Measurements from ENCODE around the gene CCR6. TPM values are rescaled to one million over a fixed set of nuclear protein-coding genes. Genes with fewer than 3 reads are reported as not detected.

CCR6 gene
- total and polyA plus RNA-seq, 2 of the 8 experiments (the other 6 are each of a cell fraction or from before 2014, with no cell fraction given): 0.06 TPM; not detected in 1

- TF ChIP-seq CHD7 (IDR thresholded peaks at IDR 0.05; ENCODE audit: insufficient replicate concordance, low read length): no peak
- TF ChIP-seq, protein P1, sequence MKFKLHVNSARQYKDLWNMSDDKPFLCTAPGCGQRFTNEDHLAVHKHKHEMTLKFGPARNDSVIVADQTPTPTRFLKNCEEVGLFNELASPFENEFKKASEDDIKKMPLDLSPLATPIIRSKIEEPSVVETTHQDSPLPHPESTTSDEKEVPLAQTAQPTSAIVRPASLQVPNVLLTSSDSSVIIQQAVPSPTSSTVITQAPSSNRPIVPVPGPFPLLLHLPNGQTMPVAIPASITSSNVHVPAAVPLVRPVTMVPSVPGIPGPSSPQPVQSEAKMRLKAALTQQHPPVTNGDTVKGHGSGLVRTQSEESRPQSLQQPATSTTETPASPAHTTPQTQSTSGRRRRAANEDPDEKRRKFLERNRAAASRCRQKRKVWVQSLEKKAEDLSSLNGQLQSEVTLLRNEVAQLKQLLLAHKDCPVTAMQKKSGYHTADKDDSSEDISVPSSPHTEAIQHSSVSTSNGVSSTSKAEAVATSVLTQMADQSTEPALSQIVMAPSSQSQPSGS (IDR thresholded peaks at IDR 0.05; ENCODE audit: low read length): no peak
- no peak for TF ChIP-seq BACH1 (IDR thresholded peaks at IDR 0.05; ENCODE audit: low read length)
- no peak for TF ChIP-seq FOSL1 (IDR thresholded peaks at IDR 0.05; ENCODE audit: insufficient read depth, low read depth, low read length)
- no peak for TF ChIP-seq EZH2 (IDR thresholded peaks at IDR 0.05; ENCODE audit: low read depth, low read length, severe bottlenecking)
- TF ChIP-seq MAFK (IDR thresholded peaks at IDR 0.05; ENCODE audit: low read depth, low read length): no peak
- TF ChIP-seq E2F6 (IDR thresholded peaks at IDR 0.05): no peak
Observed at GRCh38 chr6:167103041-167103891, 19.6 kb upstream of the CCR6 start (continued).

Data from H1 (cell line).